Activated CD4-positive, CD25-positive, alpha-beta regulatory T cell treated with anti-CD3 and anti-CD28 coated beads, Interleukin-2, amount 50 U/mL, for 24 hours (primary cell): ENCODE data around the gene CENPN.

Experiments used
- ATAC-seq, 2 donors: fragments of 150-1000 bp; cut with Tn5 transposase; one replicate each; pipeline ENCODE4 v1.10.0; 2021; ENCODE audit warnings: mild to moderate bottlenecking in 1 of 2, moderate library complexity in 1 of 2

Gene CENPN

GRCh38 chr16:81006813-81007695 lies at the start of gene CENPN, which contains the start of gene CMC2:
TSS of gene CENPN (plus strand) at chr16:81007214. CDS start at chr16:81011940, 4,726 bp downstream.
TSS of gene CMC2 (minus strand) at chr16:81006885. CDS start at chr16:80997394, 9,491 bp downstream.
- ATAC-seq = peak; percentile 86 to 91

DNA sequence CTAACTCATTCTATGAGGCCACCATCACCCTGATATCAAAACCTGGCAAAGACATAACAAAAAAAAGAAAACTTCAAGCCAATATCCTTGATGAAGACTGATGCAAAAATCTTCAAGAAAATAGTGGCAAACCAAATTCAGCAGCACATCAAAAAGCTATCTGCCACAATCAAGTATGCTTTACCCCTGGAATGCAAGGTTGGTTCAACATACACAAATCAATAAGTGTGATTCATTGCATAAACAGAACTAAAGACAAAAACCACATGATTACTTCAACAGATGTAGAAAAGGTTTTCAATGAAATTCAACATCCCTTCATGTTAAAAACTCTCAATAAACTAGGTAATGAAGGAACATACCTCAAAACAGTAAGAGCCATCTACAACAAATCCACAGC lies 48.7 kb upstream of the CENPN start:
- no peak for ATAC-seq

- ATAC-seq = no peak
Measured at GRCh38 chr16:80962879-80963278, 44.1 kb upstream of the CENPN start.

- ATAC-seq = peak; percentile 58 to 60
Measured at GRCh38 chr16:80964351-80964750, 42.7 kb upstream of the CENPN start.

- ATAC-seq = no peak
Measured at GRCh38 chr16:80966617-80967016, 40.4 kb upstream of the CENPN start.

DNA sequence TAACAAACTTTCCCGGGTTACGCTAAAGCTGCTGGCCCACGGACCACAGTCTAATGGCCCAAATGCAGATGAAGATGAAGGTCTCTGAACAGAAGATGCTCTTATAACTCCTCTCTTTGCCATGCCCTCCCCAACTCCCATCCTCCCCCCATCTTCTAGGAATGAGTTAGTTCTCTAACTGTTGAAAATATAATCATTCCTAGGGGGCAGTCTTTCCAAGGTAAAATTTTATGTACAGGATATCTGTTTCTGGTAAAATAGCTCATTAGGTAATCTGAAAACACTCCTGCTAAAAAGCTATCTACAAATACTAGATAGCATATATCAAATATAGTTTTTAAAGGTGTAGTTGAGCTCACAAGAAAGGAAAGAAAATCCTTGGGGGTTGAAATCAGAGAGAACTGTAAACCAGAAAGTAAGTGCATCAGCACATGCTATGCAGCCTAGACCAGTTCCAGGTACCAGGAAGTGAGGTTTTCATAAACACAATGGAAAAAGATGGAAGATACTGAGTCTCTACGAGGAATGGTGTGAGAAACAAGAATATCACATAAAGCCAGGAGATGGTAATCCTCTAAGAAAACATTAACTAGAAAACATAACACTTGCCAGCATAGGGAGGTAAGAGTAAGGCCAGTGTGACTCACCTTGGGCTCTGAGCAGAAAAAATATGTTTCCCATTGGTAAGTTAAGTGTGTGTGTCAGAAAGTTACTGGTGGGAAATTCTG lies 38.5 kb upstream of the CENPN start:
- ATAC-seq = no peak

DNA sequence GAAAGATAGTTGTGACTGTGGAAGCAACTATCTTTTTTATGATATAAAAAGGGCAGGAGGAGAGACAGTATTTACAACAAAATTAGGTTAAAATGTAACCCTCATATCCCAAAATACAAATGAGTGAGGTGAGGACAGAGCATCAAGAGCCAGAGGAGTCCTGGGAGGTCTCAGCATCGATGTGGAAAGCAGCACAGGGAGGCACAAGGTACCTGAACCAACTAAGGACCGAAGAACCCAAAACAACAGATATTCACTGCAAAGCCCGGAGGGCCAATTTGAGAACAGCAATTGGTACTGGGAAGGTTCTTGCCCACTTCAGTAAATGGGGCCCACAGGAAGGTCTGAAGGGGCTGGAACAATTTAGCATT lies 37.9 kb upstream of the CENPN start:
- ATAC-seq = no peak

GRCh38 chr16:80971819-80972218 lies 35.2 kb upstream of the CENPN start:
- no peak for ATAC-seq

DNA sequence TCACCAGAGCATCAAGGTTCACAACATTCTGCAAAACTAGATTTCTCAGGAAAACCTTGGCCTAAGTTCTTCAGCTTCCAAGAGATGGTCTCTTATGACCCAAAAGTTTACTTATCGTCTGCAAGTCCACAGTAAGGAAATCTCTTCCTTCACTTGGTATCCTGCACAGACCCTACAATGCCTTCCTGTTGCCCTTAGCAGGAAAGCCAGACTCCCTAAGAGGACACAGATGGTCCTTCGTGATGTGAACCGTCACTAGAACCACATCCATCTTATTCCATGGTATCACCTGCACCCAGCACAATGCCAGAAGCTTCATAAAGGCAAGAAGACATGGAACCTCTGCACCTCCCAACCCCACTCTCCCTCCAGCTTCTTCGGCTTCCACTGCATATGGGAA lies 34.4 kb upstream of the CENPN start:
- ATAC-seq = no peak

DNA sequence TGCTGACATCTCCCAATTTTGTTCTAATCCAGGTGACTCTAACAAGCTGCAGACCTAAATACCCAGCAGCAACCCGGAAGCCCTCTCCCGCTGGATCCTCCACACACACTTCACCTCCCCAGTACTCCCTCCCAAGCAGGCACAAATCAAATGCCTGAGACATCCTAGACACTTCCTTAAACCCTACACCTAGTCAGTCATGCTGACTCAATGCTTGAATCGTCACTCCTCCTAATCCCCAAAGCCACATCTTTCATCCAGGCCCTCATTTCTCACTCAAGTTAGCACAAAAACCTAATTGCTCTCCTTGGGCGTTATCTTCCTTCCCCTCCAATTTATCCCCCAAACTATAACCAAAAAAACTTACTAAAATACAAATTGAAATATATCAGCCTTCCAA lies 33.0 kb upstream of the CENPN start:
- no peak for ATAC-seq

DNA sequence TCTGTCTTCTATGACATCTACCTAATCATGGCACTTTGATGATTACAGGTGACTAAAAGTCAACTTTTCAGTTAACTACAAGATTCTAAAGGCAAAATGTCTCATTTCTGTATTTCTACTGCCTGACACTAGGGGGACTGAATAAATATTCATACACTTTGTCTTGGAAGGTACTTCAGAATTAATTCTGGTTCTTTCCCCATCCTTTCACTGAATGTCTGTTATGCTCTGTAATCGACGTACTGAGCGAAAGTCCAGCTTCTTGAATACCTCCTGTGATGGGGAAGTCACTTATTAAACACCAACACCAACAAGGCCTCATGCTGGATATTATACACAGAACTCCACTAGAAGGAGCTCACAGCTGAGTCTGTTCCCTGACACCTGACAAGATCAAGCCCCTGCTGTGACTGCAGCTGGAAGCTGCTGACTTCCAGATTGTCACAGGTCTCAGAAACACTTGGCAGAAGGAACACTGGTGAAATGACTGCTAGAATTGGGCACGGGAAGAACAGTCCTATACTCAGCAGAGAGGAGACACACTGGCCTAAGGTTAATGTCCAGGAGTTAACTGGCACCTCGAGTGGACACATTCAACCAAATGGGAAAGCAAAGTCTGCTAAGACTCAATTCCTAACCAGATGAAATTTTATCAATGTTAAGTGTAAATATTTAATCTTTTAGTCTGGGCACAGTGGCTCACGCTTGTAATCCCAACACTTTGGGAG lies 32.2 kb upstream of the CENPN start:
- peak in 1 of 2 donors; percentile 13 for ATAC-seq

- no peak for ATAC-seq
Measured at GRCh38 chr16:80976946-80977345, 30.1 kb upstream of the CENPN start.

DNA sequence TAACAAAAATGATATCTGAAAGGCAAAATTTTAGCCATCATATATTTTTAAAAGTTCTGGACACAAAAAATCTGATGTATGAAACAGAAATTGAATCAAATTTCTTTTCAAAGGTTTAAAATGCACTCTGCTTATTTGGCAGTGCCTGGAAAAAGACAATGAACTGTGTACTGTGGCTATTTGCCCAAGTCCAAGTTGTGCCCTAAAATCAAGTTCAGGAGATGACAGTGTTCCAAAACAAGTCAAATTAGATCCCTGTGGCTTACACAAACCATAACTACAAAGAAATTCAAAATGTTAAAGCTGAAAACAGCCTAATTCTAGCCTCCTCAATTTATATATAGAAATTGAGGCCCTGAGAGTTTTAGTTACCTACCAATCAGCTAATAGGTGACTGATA lies 25.9 kb upstream of the CENPN start:
- ATAC-seq = no peak

- ATAC-seq = no peak
Measured at GRCh38 chr16:80982646-80983045, 24.4 kb upstream of the CENPN start.

GRCh38 chr16:80984124-80984892 lies 22.7 kb upstream of the CENPN start:
- no peak for ATAC-seq

DNA sequence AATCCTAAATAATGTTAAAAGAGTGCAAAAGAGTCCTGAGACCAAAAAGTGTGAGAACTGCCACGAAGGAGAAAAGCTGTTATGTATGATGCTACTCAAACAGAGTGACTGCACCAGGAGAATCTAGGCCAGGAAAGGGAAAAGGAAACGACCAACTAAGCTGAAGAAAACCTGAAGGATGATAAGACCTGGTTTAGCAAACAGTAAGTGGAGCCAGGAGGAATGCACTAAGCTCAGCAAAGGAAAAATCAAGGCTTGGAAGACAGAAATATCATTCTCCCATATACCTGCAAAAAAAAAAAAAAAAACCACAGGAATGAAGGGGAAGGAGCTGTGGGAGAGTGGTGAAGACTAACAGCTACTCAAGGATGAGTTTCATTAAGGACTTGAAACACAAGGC lies 21.4 kb upstream of the CENPN start:
- ATAC-seq = no peak

DNA sequence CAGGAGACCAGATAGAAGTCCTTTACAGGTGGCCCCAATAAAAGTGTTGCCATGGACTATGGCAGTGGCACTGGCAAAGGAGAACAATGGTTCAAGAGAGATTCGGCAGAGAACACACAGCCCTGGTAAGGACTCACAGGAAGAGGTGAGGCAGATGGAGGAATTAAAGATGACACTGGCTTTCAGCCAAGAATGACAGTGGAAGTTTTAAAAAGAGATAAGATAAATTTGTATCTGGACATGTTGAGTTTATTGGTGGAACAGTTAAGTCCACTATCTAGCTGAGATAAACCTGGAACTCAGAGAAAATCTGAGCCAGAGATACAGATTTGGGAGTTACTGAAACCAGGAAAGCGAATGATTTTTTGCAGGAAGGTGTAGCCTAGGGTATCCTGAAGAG lies 20.5 kb upstream of the CENPN start:
- no peak for ATAC-seq

GRCh38 chr16:80988756-80989155 lies 18.3 kb upstream of the CENPN start:
- ATAC-seq = no peak

DNA sequence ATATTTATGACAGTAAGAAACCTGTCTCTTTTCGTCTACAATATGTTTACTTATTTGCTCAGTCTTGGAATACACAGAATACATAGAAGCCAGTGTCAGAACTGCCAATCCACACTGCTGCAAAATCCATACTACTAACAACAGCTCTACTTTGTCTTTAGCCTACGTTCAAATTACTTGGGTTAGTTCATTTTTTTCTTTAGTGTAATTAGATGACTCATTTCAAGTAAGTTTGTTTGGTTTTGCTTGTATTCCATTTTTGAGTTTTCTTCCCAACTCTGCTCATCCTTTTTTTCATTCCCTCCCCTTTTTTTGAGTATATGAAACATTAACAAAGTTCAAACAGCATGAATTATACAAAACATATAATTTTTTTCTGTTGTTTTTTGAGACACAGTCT lies 17.2 kb upstream of the CENPN start:
- ATAC-seq = no peak

DNA sequence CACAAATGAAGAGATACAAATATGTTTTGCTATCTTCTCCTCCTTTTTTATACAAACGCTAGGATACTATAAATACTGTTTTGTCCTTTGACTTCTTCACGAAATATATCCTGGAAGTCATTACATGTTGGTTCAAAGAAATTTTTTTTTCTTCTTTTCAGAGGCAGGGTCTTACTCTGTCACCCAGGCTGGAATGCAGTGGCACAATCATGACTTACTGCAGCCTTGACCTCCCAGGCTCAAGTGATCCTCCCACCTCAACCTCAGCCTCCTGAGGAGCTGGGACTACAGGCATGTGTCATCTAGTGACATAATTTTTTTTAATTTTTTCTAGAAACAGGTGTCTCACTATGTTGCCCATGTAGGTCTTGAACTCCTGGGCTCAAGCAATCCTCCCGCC lies 16.4 kb upstream of the CENPN start:
- no peak for ATAC-seq

DNA sequence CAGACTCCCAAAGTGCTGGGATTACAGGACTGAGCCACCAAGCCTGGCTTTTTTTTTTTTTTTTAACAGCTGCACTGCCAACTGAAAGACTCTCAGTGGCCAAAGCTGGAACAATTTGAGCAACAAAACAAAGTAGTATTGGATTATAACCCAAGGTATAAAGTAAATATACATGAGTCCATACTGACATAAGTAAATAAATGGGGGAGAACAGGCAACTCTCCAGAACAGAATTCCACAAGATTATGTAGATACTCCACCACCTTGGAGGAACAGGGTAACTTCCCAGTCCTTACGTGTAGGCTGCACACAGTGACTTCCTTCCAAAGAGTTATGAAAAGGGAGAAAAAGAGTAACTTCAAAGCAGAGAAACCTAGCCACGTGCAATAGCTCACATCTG lies 16.0 kb upstream of the CENPN start:
- ATAC-seq = no peak

DNA sequence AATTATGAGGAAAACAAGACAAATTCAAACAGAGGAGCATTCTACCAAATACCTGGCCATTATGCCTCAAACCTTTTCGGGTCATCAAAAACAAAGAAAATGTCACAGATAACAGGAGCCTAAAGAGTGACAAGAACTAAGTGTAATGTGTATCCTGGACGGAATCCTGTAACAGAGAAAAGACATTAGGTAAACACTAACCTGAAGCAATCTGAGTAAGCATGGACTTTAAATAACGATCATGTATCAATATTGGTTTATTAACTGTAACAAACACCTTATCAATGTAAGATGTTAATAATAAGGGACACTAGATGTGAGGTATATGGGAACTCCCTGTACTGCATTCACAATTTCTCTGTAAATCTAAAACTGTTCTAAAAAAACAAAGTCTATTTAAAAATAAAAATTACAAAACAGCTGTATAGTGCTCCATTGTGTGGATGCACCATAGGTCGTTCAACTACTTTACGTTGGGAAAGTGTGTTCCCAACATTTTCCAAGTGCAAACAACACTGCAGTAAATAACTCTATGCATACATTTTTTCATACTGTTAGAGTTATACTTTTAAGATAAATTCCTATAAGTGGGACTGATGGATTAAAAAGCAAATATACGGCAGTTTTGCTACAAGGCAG lies 15.1 kb upstream of the CENPN start:
- ATAC-seq = no peak
